ENCODE data around the gene PIP4K2C. TPM values are rescaled to one million over a fixed set of nuclear protein-coding genes. Genes with fewer than 3 reads are reported as not detected.

Gene PIP4K2C
- total RNA-seq, 2 experiments from 2014 or later: 15.1 to 17.3 TPM

GRCh38 chr12:57571926-57572762 is 18.8 kb upstream of the PIP4K2C start:
- DNase-seq (no peak), ATAC-seq (ENCODE audit: poor library complexity) (no peak)
- H3K27me3 Mint-ChIP-seq: no peaks in the 10 kb centered on the region
- intact Hi-C loops (cut with DNase I, micrococcal nuclease): no loop called here
- H3K27ac Mint-ChIP-seq: no peak overlapping the region
- no peaks in the 10 kb centered on the region for H3K4me1 Mint-ChIP-seq (ENCODE audit: low read depth)
- H3K4me3 ChIP-seq (ENCODE audit: low read length): no peak overlapping the region
- ChIA-PET POLR2A (interaction anchor here (0.6 kb wide), 1 partner anchor 58 kb away, joined by 4 read pairs; no protein-coding TSS in a partner anchor), CTCF (no interaction called here)
- peaks cover 4% of the 10 kb centered on the region for H3K36me3 Mint-ChIP-seq (ENCODE audit: low read depth)
- no peaks in the 10 kb centered on the region for H3K27me3 ChIP-seq (ENCODE audit: control insufficient read depth in 1 of 2, insufficient read depth in 2 of 2, low read length in 2 of 2)
- H3K9me3 Mint-ChIP-seq: no peaks in the 10 kb centered on the region
- no peaks in the 10 kb centered on the region for H3K9me3 ChIP-seq (ENCODE audit: control insufficient read depth in 1 of 2, insufficient read depth in 1 of 2, low read length in 2 of 2)
- H3K4me3 Mint-ChIP-seq: no peak overlapping the region
- TF ChIP-seq, protein P1, sequence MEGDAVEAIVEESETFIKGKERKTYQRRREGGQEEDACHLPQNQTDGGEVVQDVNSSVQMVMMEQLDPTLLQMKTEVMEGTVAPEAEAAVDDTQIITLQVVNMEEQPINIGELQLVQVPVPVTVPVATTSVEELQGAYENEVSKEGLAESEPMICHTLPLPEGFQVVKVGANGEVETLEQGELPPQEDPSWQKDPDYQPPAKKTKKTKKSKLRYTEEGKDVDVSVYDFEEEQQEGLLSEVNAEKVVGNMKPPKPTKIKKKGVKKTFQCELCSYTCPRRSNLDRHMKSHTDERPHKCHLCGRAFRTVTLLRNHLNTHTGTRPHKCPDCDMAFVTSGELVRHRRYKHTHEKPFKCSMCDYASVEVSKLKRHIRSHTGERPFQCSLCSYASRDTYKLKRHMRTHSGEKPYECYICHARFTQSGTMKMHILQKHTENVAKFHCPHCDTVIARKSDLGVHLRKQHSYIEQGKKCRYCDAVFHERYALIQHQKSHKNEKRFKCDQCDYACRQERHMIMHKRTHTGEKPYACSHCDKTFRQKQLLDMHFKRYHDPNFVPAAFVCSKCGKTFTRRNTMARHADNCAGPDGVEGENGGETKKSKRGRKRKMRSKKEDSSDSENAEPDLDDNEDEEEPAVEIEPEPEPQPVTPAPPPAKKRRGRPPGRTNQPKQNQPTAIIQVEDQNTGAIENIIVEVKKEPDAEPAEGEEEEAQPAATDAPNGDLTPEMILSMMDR (IDR thresholded peaks at IDR 0.05): no peak
- no peaks in the 10 kb centered on the region for H3K36me3 ChIP-seq (ENCODE audit: insufficient read depth, low read length)
- H3K27ac ChIP-seq (ENCODE audit: low read depth in 1 of 2, low read length in 2 of 2): no peak overlapping the region
- H3K4me1 ChIP-seq (ENCODE audit: insufficient read depth, low read length): no peaks in the 10 kb centered on the region

DNA sequence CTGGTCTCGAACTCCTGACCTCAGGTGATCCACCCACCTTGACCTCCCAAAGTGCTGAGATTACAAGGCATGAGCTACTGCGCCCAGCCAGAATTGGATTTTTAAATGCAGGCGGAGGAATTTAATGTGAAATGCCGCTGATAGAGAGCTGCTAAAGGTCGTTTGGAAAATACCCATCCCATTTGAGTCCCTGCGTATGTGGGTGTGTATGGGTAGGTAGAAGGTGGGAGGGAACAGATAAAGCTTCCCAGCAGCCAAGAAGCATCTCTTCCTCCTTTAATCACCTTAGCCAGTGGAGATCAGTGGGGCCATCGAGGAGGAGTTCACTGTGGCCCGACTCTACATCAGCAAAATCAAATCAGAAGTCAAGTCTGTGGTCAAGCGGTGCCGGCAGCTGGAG is 16.2 kb upstream of the PIP4K2C start:
- no peak overlapping the region for H3K4me3 ChIP-seq (ENCODE audit: low read length)
- Mint-ChIP-seq H3K4me3 (no peak overlapping the region), H3K9me3 (no peaks in the 10 kb centered on the region), H3K36me3 (ENCODE audit: low read depth) (no peaks in the 10 kb centered on the region), H3K4me1 (ENCODE audit: low read depth) (no peaks in the 10 kb centered on the region), H3K27me3 (no peaks in the 10 kb centered on the region), H3K27ac (no peak overlapping the region)
- no peak overlapping the region for H3K27ac ChIP-seq (ENCODE audit: low read depth in 1 of 2, low read length in 2 of 2)
- H3K9me3 ChIP-seq (ENCODE audit: control insufficient read depth in 1 of 2, insufficient read depth in 1 of 2, low read length in 2 of 2): no peaks in the 10 kb centered on the region
- CTCF ChIA-PET: interaction anchor here (0.8 kb wide), 1 partner anchor 9 kb away, joined by 4 read pairs; no protein-coding TSS in a partner anchor
- no peak for ATAC-seq (ENCODE audit: poor library complexity)
- DNase-seq: no peak
- POLR2A ChIA-PET: no interaction called here
- no peaks in the 10 kb centered on the region for H3K4me1 ChIP-seq (ENCODE audit: insufficient read depth, low read length)
- intact Hi-C loops (cut with DNase I, micrococcal nuclease): no loop called here
- TF ChIP-seq, protein P1 (IDR thresholded peaks at IDR 0.05): no peak
- no peaks in the 10 kb centered on the region for H3K36me3 ChIP-seq (ENCODE audit: insufficient read depth, low read length)
- no peaks in the 10 kb centered on the region for H3K27me3 ChIP-seq (ENCODE audit: control insufficient read depth in 1 of 2, insufficient read depth in 2 of 2, low read length in 2 of 2)

GRCh38 chr12:57575771-57576612 is 15.0 kb upstream of the PIP4K2C start:
- H3K4me3 ChIP-seq (ENCODE audit: low read length): no peak overlapping the region
- no peaks in the 10 kb centered on the region for H3K9me3 ChIP-seq (ENCODE audit: control insufficient read depth in 1 of 2, insufficient read depth in 1 of 2, low read length in 2 of 2)
- no peak overlapping the region for H3K27ac Mint-ChIP-seq
- TF ChIP-seq, protein P1 (IDR thresholded peaks at IDR 0.05): no peak
- H3K27me3 ChIP-seq (ENCODE audit: control insufficient read depth in 1 of 2, insufficient read depth in 2 of 2, low read length in 2 of 2): no peaks in the 10 kb centered on the region
- H3K27ac ChIP-seq (ENCODE audit: low read depth in 1 of 2, low read length in 2 of 2): no peak overlapping the region
- no peak for DNase-seq
- ATAC-seq (ENCODE audit: poor library complexity): no peak
- ChIA-PET CTCF (no interaction called here), POLR2A (no interaction called here)
- no peaks in the 10 kb centered on the region for H3K36me3 Mint-ChIP-seq (ENCODE audit: low read depth)
- no peaks in the 10 kb centered on the region for H3K36me3 ChIP-seq (ENCODE audit: insufficient read depth, low read length)
- H3K4me3 Mint-ChIP-seq: no peak overlapping the region
- intact Hi-C loops (cut with DNase I, micrococcal nuclease): no loop called here
- H3K27me3 Mint-ChIP-seq: no peaks in the 10 kb centered on the region
- no peaks in the 10 kb centered on the region for H3K4me1 Mint-ChIP-seq (ENCODE audit: low read depth)
- H3K9me3 Mint-ChIP-seq: no peaks in the 10 kb centered on the region
- no peaks in the 10 kb centered on the region for H3K4me1 ChIP-seq (ENCODE audit: insufficient read depth, low read length)
